SH-SY5Y (cell line): Measurements from ENCODE around the gene FYB2.

Experiments
- GATA2 ChIP-seq: IDR thresholded peaks from 2 replicates; pipeline ENCODE4 v1.6.1; 2011; ENCODE audit warnings: mild to moderate bottlenecking, low read depth, low read length
- GATA3 ChIP-seq: IDR thresholded peaks from 2 replicates; pipeline ENCODE4 v1.6.1; 2011; ENCODE audit warnings: low read depth, mild to moderate bottlenecking, low read length, moderate library complexity

The FYB2 gene

GRCh38 chr1:56671085-56671484, 148.1 kb downstream of the FYB2 start:
- no peak for TF ChIP-seq GATA2
- TF ChIP-seq GATA3, result no peak

- TF ChIP-seq GATA3 (no peak), GATA2 (no peak)
Measured at GRCh38 chr1:56670350-56670749, 148.9 kb downstream of the FYB2 start.
